Lower lobe of right lung (tissue), 2 donors: Measurements from ENCODE around the gene HYKK. TPM values are rescaled to one million over a fixed set of nuclear protein-coding genes. Genes with fewer than 3 reads are reported as not detected.

ENCODE experiments used
- ATAC-seq, 2 donors: fragments of 200-7000 bp; cut with Tn5 transposase; one replicate each; pipeline ENCODE4 v1.9.1; 2020 to 2022; ENCODE audit warnings: mild to moderate bottlenecking in 2 of 2, moderate library complexity in 2 of 2
- DNase-seq: peaks from one replicate; pipeline ENCODE4 v3.0.0-alpha.2; 2020
- H3K27ac ChIP-seq: fragments of 200-600 bp; one replicate; pipeline ENCODE4 v1.8.0; 2022
- H3K27me3 ChIP-seq: fragments of 200-600 bp; one replicate; pipeline ENCODE4 v1.8.0; 2022; ENCODE audit warnings: low read depth
- H3K36me3 ChIP-seq: fragments of 200-600 bp; one replicate; pipeline ENCODE4 v1.8.0; 2022; ENCODE audit warnings: mild to moderate bottlenecking
- H3K4me1 ChIP-seq: fragments of 200-600 bp; one replicate; pipeline ENCODE4 v1.8.0; 2022
- H3K4me3 ChIP-seq: fragments of 200-600 bp; one replicate; pipeline ENCODE4 v1.8.0; 2022; ENCODE audit warnings: mild to moderate bottlenecking
- H3K9me3 ChIP-seq: fragments of 200-600 bp; one replicate; pipeline ENCODE4 v1.8.0; 2022
- intact Hi-C: fragments of 100-400 bp; cut with DNase I; formaldehyde crosslinking; loops from one replicate; pipeline ENCODE4 v1.11.0; 2022
- total RNA-seq: library from RNA; stranded (reverse); fragmentation: NEBNext Ultra II Directional; extraction: Animal tissue kit (Norgen Biotek cat#: 25700); gene quantifications from one replicate; pipeline ENCODE4 v1.2.1, GENCODE V29; 2021
- TF ChIP-seq, protein P1 (sequence below): fragments of 200-600 bp; IDR thresholded peaks from one replicate; pipeline ENCODE4 v1.8.0; 2022; ENCODE audit warnings: antibody characterized with exemption, mild to moderate bottlenecking
- donor health status: DM: no; HTN: yes; CAD: no; lungs with severe emphysema.

HYKK gene
- total RNA-seq, 1 donor from 2014 or later = 4.1 TPM

- Histone ChIP-seq H3K27me3 (no peaks in the 10 kb centered on the region), H3K27ac (no peak overlapping the region), H3K36me3 (peaks cover 86% of the 10 kb centered on the region), H3K4me3 (no peak overlapping the region), H3K4me1 (no peaks in the 10 kb centered on the region), H3K9me3 (no peaks in the 10 kb centered on the region)
- TF ChIP-seq, protein P1, sequence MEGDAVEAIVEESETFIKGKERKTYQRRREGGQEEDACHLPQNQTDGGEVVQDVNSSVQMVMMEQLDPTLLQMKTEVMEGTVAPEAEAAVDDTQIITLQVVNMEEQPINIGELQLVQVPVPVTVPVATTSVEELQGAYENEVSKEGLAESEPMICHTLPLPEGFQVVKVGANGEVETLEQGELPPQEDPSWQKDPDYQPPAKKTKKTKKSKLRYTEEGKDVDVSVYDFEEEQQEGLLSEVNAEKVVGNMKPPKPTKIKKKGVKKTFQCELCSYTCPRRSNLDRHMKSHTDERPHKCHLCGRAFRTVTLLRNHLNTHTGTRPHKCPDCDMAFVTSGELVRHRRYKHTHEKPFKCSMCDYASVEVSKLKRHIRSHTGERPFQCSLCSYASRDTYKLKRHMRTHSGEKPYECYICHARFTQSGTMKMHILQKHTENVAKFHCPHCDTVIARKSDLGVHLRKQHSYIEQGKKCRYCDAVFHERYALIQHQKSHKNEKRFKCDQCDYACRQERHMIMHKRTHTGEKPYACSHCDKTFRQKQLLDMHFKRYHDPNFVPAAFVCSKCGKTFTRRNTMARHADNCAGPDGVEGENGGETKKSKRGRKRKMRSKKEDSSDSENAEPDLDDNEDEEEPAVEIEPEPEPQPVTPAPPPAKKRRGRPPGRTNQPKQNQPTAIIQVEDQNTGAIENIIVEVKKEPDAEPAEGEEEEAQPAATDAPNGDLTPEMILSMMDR = no peak
- intact Hi-C loops = no loop called here
- ATAC-seq (no peak), DNase-seq (no peak)
These were observed 27.7 kb upstream of the HYKK start for GRCh38 chr15:78479650-78480049.

DNA sequence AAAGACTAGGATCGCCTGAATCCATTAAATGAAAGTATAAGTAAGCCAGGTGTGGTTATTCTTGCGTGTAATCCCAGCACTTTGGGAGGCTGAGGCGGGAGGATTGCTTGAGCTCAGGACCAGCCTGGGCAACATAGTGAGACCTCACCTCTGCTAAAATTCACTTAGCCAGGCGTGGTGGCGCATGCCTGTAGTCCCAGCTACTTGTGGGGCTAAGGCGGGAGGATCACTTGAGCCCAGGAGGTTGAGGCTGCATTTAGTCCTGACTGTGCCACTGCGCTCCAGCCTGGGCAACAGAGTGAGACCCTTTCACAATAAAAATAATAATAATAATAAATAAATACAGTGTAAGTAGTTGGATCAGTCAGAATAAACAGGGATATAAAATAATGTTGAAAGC, 25.5 kb upstream of the HYKK start:
- Histone ChIP-seq H3K36me3 (peaks cover 87% of the 10 kb centered on the region), H3K4me3 (no peak overlapping the region), H3K27ac (no peak overlapping the region), H3K9me3 (no peaks in the 10 kb centered on the region), H3K27me3 (no peaks in the 10 kb centered on the region), H3K4me1 (no peaks in the 10 kb centered on the region)
- TF ChIP-seq, protein P1 = no peak
- intact Hi-C loops = no loop called here
- ATAC-seq (no peak), DNase-seq (no peak)

DNA sequence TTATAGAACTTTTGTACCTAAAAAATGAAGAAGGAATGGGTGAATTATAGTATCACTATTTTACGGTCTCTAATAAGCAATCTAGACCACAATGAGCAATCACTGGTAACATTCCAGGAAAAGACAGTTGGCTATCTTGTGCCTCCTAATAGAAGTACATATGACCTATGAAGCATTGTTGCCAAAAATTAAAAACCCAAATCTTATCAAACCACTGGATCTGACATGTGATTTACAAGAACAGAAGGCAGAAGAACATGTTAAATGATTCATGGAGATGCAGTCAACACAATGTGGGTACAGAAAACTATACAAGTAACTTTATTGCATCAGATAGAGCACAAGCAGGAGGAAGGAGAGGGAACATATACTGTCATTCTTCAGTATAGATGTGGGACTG, 14.5 kb upstream of the HYKK start:
- Histone ChIP-seq H3K9me3 (no peaks in the 10 kb centered on the region), H3K4me1 (no peaks in the 10 kb centered on the region), H3K27me3 (no peaks in the 10 kb centered on the region), H3K4me3 (no peak overlapping the region), H3K27ac (no peak overlapping the region), H3K36me3 (peaks cover 99% of the 10 kb centered on the region)
- no peak for ATAC-seq
- DNase-seq = no peak
- intact Hi-C loops = no loop called here
- TF ChIP-seq, protein P1 = no peak

DNA sequence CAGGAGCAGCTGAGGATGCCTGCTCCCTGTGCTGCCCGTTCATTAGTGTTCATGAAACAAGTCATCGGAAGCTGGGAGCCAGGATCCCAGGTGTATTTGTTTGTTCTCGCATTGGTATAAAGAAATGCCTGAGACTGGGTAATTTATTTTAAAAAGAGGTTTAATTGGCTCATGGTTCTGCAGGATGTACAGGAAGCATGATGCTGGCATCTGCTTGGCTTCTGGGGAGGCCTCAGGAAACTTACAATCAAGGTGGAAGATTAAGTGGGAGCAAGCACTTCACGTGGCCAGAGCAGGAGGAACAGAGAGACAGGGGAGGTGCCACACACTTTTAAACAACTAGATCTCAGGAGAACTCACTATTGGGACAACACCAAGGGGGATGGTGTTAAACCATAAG, 5.5 kb upstream of the HYKK start:
- H3K27ac ChIP-seq = no peak overlapping the region
- no peak for ATAC-seq

DNA sequence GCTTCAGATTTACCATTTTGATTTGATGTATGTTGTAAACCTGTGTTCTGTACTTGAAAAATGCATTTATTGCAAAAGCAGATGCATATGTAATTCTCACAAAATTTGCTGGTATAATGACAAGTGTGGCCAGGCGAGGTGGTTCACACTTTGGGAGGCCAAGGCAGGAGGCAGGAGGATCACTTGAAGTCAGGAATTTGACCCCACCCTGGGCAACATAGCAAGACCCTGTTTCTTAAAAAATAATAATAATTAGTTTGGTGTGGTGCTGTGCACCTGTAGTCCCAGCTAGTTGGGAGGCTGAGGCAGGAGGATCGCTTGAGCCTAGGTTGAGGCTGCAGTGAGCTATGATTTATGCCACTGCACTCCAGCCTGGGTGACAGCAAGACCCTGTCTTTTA, 4.7 kb upstream of the HYKK start:
- ATAC-seq = no peak
- Histone ChIP-seq H3K9me3 (no peaks in the 10 kb centered on the region), H3K4me3 (no peak overlapping the region), H3K4me1 (peaks cover 2% of the 10 kb centered on the region), H3K27me3 (no peaks in the 10 kb centered on the region), H3K36me3 (peaks cover 31% of the 10 kb centered on the region), H3K27ac (no peak overlapping the region)
- intact Hi-C loops = no loop called here
- no peak for DNase-seq
- TF ChIP-seq, protein P1 = no peak

More for the DNA sequence above, 5.5 kb upstream of the HYKK start:
- Histone ChIP-seq H3K9me3 (no peaks in the 10 kb centered on the region), H3K4me1 (no peaks in the 10 kb centered on the region), H3K27me3 (no peaks in the 10 kb centered on the region), H3K4me3 (no peak overlapping the region), H3K36me3 (peaks cover 39% of the 10 kb centered on the region)
- TF ChIP-seq, protein P1 = no peak
- intact Hi-C loops = no loop called here
- DNase-seq = no peak

DNA sequence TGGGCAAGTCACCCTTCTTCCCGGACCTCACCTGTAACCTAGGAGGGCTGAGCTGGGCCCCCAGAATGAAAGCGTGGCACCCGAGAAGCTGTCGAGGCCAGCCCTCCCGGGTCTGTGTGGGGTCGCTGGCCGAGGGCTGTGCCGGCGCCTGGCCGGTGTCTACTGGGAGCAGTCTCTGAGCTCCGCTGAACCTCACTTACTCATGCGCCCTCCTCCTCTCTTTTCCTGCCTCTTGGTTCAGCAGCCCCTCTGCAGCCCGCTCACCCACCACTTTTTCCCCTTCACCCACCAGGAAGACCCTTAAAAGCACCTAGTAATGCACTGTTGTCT, 419 bp downstream of the HYKK start:
- ATAC-seq = peak; percentile 52 to 54
- TF ChIP-seq, protein P1 = no peak
- DNase-seq = no peak

More for the DNA sequence above, 419 bp downstream of the HYKK start:
- Histone ChIP-seq H3K4me3 (peak overlapping the region; percentile 94), H3K4me1 (peaks cover 11% of the 10 kb centered on the region), H3K36me3 (no peaks in the 10 kb centered on the region), H3K27me3 (no peaks in the 10 kb centered on the region), H3K27ac (peak overlapping the region; percentile 19), H3K9me3 (no peaks in the 10 kb centered on the region)
- intact Hi-C loops = no loop called here
